NCI-H2081 (cell line): Measurements from ENCODE around the gene MEOX1.

Experiments used
- DNase-seq, 2 experiments: peaks; one replicate each; lab custom pipeline; 2025; lab: John Stamatoyannopoulos, UW

Gene MEOX1

GRCh38 chr17:43679911-43680310 is 18.2 kb upstream of the MEOX1 start:
- DNase-seq, result no peak

- DNase-seq, result no peak
Measured at GRCh38 chr17:43679401-43679800, 17.7 kb upstream of the MEOX1 start.

DNA sequence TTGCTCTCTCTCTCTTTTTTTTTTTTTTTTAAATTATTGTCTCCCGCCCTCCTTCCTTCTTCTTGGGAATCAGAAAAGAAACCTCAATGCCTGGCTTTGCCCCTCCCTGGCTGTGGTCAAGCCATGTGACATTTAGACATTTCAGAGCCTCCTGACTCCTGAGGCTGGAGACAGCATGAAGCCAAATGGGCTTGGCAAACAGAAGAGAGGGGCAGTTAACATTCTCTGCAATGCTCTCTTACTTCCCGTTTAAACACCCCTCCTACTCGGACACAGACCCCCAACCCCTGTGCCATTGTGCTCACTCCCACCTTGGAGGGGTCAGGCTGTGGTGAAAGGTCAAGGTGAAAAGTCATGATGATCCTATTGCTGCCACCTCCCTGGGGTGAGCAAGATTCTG is 14.7 kb upstream of the MEOX1 start:
- no peak for DNase-seq

- no peak for DNase-seq
Measured at GRCh38 chr17:43674394-43674793, 12.7 kb upstream of the MEOX1 start.

DNA sequence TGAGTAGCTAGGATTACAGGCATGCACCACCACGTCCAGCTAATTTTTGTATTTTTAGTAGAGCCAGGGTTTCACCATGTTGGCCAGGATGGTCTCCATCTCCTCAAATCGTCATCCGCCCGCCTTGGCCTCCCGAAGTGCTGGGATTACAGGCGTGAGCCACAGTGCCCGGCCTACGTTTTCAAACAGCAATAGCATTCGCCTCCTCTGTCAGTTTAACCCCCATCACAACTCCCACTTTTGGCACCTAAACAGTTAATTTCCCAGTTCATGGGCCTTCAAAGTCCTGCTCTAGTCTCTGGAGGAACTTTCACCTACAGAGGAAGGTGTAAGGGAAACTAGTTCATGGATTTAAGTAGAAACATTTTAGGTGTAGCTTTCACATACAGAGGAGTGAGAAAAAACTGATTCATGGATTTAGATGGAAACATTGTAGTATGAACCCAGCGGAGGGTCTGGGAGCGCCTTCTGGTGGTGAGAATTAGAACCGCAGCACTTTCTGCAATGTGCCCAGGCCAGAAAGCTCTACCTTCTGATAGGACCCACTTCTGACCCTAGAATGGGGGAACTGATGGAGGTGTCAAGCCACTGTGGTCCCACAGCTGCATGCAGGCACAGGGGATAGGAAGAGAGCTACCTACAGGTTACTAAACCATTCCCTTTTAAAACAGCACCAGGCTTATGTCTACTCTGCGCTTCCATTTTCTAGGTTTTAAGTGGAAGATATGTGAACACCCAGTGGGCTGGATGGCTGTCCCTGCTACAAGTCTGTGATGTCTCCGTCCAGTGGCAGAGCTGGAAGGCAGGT is 12.0 kb upstream of the MEOX1 start:
- DNase-seq, result peak; percentile 62 to 67

GRCh38 chr17:43671755-43672519 is 10.2 kb upstream of the MEOX1 start:
- DNase-seq, result no peak

GRCh38 chr17:43671031-43671692 is 9.4 kb upstream of the MEOX1 start:
- DNase-seq, result peak in 1 of 2 experiments; percentile 16

GRCh38 chr17:43670645-43671030 is 8.9 kb upstream of the MEOX1 start:
- DNase-seq, result no peak

DNA sequence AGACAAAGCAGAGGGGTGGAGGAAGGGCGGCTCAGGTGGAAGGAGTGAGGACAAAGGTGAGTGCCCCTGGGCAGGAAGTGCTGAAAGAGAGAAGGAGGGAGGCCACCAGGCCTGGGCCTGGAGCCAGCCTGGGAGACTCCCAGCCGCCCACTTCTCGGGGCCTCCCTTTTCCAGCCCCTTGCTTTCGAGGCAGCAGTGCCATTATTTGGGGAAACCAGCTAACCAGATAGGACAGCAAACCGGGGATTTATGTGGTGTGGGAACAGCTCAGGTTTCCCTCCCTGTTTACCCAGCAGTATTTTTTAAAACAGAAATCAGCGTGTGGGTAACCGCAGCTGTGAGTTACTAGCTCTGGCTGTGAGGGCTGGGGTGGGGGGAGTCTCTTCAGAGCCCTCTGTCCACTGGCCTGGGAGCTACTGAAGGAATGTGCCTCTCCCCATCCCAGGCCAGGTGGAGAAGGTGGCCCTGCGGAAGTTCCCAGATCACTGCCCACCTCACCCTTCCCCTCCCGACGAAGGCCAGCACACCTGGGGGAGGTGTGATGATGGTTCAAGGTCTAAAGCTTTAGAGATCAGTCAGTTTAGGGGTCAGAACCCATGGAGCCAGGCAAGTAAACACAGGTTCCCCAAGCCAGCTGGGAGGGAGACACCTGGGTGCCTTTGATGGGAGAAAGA is 8.4 kb upstream of the MEOX1 start:
- DNase-seq, result peak; percentile 50 to 72

DNA sequence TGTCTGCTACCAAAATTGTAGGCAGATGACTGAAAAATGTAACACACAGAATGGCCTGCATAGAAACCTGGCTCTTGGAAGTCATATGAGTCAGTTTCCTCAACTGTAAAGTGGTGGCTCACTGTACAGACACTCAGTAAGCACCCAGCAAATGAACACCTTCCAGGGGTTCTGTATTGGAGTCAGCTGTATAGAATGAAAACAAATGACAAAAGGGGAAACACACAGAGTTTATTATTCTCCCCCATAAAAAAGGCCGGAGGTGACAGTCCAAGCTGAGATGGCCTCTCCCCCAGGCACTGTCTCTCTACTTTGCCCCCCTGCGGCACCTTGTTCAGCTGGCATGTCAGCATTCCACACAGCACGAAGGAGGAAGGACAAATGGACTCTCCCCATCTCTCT is 6.2 kb upstream of the MEOX1 start:
- DNase-seq, result no peak

GRCh38 chr17:43667506-43667905 is 5.8 kb upstream of the MEOX1 start:
- no peak for DNase-seq

DNA sequence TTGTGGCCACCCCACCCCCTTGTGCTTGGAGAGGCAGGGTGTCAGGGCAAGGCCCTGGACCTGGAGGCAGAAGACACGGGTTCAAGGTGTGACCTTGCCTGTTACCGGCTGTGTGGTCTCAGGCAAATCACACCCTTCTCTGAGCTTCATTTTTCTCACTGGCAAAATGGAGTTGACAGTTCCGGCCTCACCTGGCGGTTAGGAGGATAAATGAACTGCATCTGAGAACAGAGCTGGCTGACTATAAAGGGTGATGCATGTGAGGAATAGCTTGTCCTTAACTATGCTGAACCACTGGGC is 4.2 kb upstream of the MEOX1 start:
- no peak for DNase-seq

DNA sequence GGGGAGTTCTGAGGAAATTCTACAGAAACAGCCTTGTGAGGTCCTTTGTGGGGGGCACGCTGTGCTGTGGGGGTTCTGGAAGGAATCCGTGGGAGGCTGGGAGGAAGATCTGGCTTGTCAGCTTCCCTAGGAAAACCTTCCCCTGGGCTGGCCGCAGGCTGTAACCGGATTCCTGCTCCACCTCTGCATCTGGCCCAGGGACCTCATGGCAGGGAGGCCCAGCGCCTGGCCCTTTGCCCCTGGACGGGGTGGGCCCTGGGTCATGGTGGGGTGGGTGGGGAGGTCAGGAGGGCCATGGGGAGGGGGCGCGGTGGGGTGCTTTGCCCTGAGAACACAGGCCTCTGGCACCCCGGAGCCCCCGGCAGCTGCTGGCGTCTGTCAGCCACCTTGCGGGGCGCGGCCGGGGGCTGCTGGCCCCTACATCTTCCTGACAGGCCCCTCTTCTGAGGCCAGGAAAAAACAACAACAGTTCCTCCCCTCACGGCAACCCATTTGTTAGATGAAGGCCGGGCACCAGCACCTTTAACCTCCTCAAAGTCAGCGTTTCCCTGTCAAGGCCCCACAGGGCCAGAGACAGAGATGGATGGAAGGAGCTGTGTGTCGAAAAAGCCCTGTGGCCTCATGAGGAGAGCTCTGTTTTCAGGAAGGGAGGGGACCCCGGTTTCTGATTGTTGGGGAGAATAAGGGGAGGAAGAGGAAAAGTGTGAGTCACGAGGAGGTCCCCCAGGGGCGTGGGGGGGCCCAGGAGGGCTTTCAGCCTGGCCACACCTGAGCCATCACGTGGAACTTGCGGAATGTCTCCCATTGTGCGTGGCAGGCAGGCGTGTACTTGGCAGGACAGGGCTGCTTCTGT is 3.6 kb upstream of the MEOX1 start:
- no peak for DNase-seq

DNA sequence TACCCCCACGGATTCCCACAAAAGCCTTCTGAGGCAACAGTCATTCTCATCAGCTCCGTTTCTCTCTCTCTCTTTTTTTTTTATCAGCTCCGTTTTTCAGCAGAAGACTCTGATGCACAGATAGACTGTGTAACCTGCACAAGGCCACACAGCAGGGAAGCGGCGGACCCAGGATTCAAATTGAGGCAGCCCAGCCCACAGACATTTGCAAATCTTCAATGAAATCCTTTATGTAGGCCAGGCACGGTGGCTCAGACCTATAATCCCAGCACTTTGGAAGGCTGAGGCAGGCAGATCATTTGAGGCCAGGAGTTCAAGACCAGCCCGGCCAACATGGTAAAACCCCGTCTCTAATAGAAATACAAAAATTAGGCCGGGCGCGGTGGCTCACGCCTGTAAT is 2.4 kb upstream of the MEOX1 start:
- DNase-seq, result no peak

GRCh38 chr17:43663383-43663782 is 1.7 kb upstream of the MEOX1 start:
- DNase-seq, result no peak

DNA sequence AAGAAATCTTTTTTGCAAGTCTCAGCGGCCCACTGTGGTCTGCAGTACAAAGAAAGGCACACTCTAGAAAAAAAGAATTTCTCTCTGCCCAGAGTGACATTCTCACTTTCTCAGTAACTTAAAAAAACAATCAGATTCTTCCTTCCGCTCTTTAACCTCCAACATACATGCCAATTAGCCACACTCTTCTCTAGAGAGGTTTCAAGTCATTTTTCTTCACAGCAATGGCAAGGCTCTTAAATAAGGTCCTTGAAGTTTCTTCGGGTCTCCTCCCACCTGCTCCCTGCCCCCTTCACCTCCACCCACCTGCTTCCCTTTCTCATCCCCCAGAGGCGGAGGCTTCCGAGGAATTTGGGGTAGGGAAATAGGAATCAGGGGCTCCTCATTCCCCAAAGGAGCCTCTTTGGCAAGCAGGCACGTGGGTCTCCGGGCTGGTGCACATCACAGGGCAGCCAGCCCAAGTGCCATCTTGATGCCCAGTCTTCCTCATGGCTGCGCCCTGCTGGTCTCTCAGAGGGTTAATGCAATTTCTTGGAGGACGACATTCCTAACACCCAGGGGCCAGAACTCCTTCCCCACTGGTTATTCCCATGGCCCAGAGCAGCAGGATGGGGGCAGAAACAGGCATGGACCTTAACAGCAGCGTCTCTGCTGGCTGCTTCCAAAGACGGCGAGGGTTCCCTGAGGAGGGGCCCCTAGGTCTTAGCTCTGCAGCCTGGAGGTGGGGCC is 855 bp upstream of the MEOX1 start:
- DNase-seq, result no peak

DNA sequence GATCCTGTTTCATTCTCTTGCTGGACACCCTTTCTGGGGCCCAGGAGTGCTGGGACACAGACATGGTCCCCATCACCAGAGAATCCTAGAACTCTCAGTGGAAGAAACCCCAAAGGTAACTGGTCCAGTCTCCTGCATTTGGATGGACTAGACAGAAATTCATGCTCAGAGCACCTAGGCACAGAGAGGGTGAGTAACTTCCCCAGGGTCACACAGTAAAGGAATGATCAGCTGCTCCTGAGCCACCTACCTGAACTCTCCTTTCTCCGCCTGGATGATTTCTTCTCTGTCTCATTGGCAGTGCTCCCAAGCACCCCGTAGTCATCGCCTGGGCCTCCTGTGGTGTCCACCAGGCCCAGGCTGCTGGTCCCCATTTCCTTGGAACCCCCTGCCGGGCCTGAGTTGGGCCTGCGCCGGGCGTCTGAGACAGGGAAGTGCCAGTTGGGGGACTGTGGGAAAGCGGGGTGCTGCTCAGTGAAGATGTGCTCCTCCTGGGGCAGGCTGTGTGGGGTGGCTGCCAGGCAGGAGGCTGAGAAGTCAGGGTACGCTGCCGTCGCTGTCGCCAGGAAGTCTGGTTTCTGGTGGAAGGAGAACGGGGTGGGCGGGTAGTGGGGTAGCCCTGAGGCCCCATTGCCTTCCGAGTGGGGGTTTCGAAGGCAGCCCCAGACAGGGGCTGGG is 767 bp downstream of the MEOX1 start:
- no peak for DNase-seq

DNA sequence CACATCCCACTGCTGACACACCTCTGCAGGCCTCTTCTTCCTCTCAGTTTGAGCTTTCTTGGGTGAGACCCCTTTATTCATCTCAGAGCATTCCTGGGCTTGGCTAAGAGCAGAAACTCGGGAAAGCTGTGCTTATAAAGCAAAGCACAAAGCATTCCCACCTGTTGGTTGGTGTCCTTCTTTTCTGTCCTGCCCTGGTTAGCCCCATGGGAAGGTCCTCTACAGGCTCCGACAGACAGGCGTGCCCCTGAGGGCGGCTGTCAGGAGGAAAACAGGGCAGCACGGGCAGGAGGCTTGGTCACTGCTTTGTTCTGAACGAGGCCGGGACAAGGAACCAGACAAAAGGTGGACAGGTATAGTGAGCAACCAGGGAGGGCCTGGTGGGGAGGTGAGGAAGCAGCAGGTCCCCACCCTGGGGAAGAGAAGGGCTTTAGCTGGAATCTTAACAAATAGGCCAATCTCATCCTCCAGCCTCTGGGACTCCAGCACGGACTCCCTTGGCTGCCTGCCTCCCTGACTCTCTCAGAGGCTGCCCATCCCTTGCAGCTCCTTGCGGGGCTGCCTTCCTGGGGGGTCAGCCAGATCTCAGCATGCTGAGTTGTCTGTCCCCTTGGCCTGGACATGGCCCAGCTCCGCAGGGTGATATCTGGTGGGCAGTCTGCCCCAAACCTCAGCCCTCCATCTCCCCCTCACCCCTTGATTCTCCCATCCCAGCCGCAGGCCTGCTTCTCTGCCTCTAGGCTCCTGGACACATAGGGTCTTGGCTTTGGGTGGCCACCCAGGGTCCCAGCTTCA is 1.7 kb downstream of the MEOX1 start:
- no peak for DNase-seq

- DNase-seq, result no peak
Measured at GRCh38 chr17:43658900-43659299, 2.8 kb downstream of the MEOX1 start.
